ENCODE measurements around the gene PKD1L1.

DNA sequence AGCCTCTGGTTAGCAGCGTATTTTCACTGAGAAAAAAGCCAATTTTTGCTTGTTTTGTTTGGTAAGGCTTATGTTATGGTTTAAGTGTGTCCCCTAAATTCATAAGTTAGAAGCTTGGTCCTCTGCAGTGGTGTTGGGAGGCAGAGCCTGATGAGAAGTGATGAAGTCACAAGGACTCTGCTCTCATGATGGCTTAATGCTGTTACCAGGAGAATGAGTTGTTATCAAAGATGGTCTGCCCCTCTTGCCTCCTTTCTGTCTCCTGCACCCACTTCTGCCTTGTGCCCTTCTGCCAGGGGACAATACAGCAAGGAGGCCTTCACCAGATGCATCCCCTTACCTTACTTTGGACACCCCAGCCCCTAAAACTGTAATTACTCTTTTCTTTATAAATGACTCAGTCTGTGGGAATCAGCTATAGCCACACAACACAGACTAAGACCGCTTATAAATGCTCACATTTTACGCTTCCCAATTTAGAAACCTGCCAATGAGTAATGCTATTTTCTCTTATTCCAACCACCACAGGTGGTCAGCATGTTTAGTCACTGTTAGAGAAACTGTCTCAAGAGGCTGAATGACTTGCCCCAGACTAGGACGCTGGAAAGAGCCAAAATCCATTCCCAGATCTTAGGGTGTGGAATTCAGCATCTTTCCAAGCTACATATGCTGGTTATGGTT is 6.1 kb upstream of the PKD1L1 start:
- TF ChIP-seq ZNF274 (IDR thresholded peaks at IDR 0.05; ENCODE audit: low read depth, low read length) (no peak), SUZ12 (IDR thresholded peaks at IDR 0.05; ENCODE audit: extremely low read depth, insufficient read depth, insufficient read length) (no peak), YY1 (IDR thresholded peaks at IDR 0.05; ENCODE audit: insufficient read depth, insufficient read length) (no peak)

Data from NT2/D1 (cell line).